SK-N-SH treated with all-trans-retinoic acid at 6 μM for 48 hours (cell line): ENCODE data around the gene GALE.

Experiments used
- ATAC-seq: fragments of 200-7000 bp; cut with Tn5 transposase; 3 replicates; pipeline ENCODE4 v1.9.1; 2020; ENCODE audit warnings: mild to moderate bottlenecking, moderate library complexity
- ARNTL ChIP-seq: fragments of 450-650 bp; formaldehyde crosslinking; IDR thresholded peaks from 2 replicates; pipeline ENCODE4 v1.5.0; 2020; ENCODE audit warnings: low read depth, mild to moderate bottlenecking, moderate library complexity, borderline replicate concordance
- BACH2 ChIP-seq: fragments of 250-450 bp; sonication (Bioruptor Pico); IDR thresholded peaks from 2 replicates; pipeline ENCODE4 v1.9.0; 2021; ENCODE audit warnings: mild to moderate bottlenecking, borderline replicate concordance
- CSDC2 ChIP-seq: fragments of 250-450 bp; sonication (Bioruptor Pico); IDR thresholded peaks from 2 replicates; pipeline ENCODE4 v1.5.0; 2020; ENCODE audit warnings: mild to moderate bottlenecking, moderate library complexity
- ESRRG ChIP-seq: fragments of 250-450 bp; sonication (Bioruptor Pico); IDR thresholded peaks from 2 replicates; pipeline ENCODE4 v1.6.1; 2021; ENCODE audit warnings: mild to moderate bottlenecking
- GLIS3 ChIP-seq: fragments of 250-450 bp; sonication (Bioruptor Pico); IDR thresholded peaks from 2 replicates; pipeline ENCODE4 v1.5.0; 2020; ENCODE audit warnings: mild to moderate bottlenecking, moderate library complexity
- ISL1 ChIP-seq: fragments of 250-450 bp; sonication (Bioruptor Pico); IDR thresholded peaks from 2 replicates; pipeline ENCODE4 v2.1.2; 2022; ENCODE audit warnings: mild to moderate bottlenecking, moderate library complexity
- OSR1 ChIP-seq: fragments of 250-450 bp; sonication (Bioruptor Pico); IDR thresholded peaks from 2 replicates; pipeline ENCODE4 v1.8.0; 2022; ENCODE audit warnings: moderate library complexity, mild to moderate bottlenecking, inconsistent platforms
- PPARA ChIP-seq: fragments of 250-450 bp; sonication (Bioruptor Pico); IDR thresholded peaks from 2 replicates; pipeline ENCODE4 v1.5.0; 2020; ENCODE audit warnings: mild to moderate bottlenecking, borderline replicate concordance
- RARB ChIP-seq: fragments of 250-450 bp; sonication (Bioruptor Pico); IDR thresholded peaks from 2 replicates; pipeline ENCODE4 v1.8.0; 2021; ENCODE audit warnings: mild to moderate bottlenecking, moderate library complexity
- SNAI2 ChIP-seq: fragments of 250-450 bp; sonication (Bioruptor Pico); IDR thresholded peaks from 2 replicates; pipeline ENCODE4 v1.5.0; 2020; ENCODE audit warnings: mild to moderate bottlenecking, moderate library complexity
- TCF4 ChIP-seq: fragments of 250-450 bp; sonication (Bioruptor Pico); IDR thresholded peaks from 2 replicates; pipeline ENCODE4 v1.8.0; 2021; ENCODE audit warnings: mild to moderate bottlenecking, moderate library complexity, borderline replicate concordance
- TOX ChIP-seq: fragments of 250-450 bp; sonication (Bioruptor Pico); IDR thresholded peaks from 2 replicates; pipeline ENCODE4 v1.8.0; 2021; ENCODE audit warnings: mild to moderate bottlenecking, moderate library complexity, borderline replicate concordance
- ZC3H10 ChIP-seq: fragments of 250-450 bp; sonication (Bioruptor Pico); IDR thresholded peaks from 2 replicates; pipeline ENCODE4 v1.5.1; 2021; ENCODE audit warnings: mild to moderate bottlenecking, moderate library complexity
- ZFP3 ChIP-seq: fragments of 250-450 bp; sonication (Bioruptor Pico); IDR thresholded peaks from 2 replicates; pipeline ENCODE4 v1.5.0; 2020; ENCODE audit warnings: mild to moderate bottlenecking, moderate library complexity
- ZFP30 ChIP-seq: fragments of 450-650 bp; formaldehyde crosslinking; IDR thresholded peaks from 2 replicates; pipeline ENCODE4 v1.5.0; 2022; ENCODE audit warnings: mild to moderate bottlenecking, moderate library complexity
- ZNF565 ChIP-seq: fragments of 450-650 bp; formaldehyde crosslinking; conservative IDR thresholded peaks from 2 replicates; pipeline ENCODE4 v1.5.0; 2020; ENCODE audit warnings: low read depth, mild to moderate bottlenecking, moderate library complexity
- ZNF70 ChIP-seq: fragments of 450-650 bp; formaldehyde crosslinking; IDR thresholded peaks from 2 replicates; pipeline ENCODE4 v1.5.0; 2020; ENCODE audit warnings: mild to moderate bottlenecking, moderate library complexity
- ZNF8 ChIP-seq: fragments of 450-650 bp; formaldehyde crosslinking; IDR thresholded peaks from 2 replicates; pipeline ENCODE4 v1.5.0; 2020; ENCODE audit warnings: mild to moderate bottlenecking, moderate library complexity
- TF ChIP-seq, protein P1 (sequence below): fragments of 250-450 bp; sonication (Bioruptor Pico); IDR thresholded peaks from 2 replicates; pipeline ENCODE4 v1.5.1; 2021; ENCODE audit warnings: mild to moderate bottlenecking, moderate library complexity
- TF ChIP-seq, protein P2 (sequence below): fragments of 250-450 bp; sonication (Bioruptor Pico); IDR thresholded peaks from 2 replicates; pipeline ENCODE4 v1.8.0; 2020; ENCODE audit warnings: mild to moderate bottlenecking, moderate library complexity, borderline replicate concordance
- TF ChIP-seq, protein P3 (sequence below): fragments of 250-450 bp; sonication (Bioruptor Pico); IDR thresholded peaks from 2 replicates; pipeline ENCODE4 v1.5.0; 2020; ENCODE audit warnings: mild to moderate bottlenecking, moderate library complexity
- TF ChIP-seq, protein P4 (sequence below): fragments of 250-450 bp; sonication (Bioruptor Pico); IDR thresholded peaks from 2 replicates; pipeline ENCODE4 v1.5.1; 2020; ENCODE audit warnings: low read depth, mild to moderate bottlenecking, moderate library complexity

Gene GALE

GRCh38 chr1:23825076-23825761 lies 24.7 kb upstream of the GALE start, which contains the start of gene HMGCL:
HMGCL (minus strand) TSS chr1:23825429; CDS start chr1:23825415, 14 bp downstream.
- no peak for TF ChIP-seq OSR1 (CRISPR knock-in tag)
- no peak for TF ChIP-seq ZFP3 (CRISPR knock-in tag)
- TF ChIP-seq PPARA (CRISPR knock-in tag) = no peak
- TF ChIP-seq ZNF70 (CRISPR knock-in tag) = peak; percentile 27; the same call in 1 of the 2 replicates
- TF ChIP-seq ISL1 = no peak
- TF ChIP-seq TOX (CRISPR knock-in tag) = no peak
- TF ChIP-seq SNAI2 (CRISPR knock-in tag) = no peak
- TF ChIP-seq, protein P1, sequence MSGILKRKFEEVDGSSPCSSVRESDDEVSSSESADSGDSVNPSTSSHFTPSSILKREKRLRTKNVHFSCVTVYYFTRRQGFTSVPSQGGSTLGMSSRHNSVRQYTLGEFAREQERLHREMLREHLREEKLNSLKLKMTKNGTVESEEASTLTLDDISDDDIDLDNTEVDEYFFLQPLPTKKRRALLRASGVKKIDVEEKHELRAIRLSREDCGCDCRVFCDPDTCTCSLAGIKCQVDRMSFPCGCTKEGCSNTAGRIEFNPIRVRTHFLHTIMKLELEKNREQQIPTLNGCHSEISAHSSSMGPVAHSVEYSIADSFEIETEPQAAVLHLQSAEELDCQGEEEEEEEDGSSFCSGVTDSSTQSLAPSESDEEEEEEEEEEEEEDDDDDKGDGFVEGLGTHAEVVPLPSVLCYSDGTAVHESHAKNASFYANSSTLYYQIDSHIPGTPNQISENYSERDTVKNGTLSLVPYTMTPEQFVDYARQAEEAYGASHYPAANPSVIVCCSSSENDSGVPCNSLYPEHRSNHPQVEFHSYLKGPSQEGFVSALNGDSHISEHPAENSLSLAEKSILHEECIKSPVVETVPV (CRISPR knock-in tag) = no peak
- TF ChIP-seq ARNTL = no peak
- TF ChIP-seq ZFP30 = no peak
- TF ChIP-seq, protein P2, sequence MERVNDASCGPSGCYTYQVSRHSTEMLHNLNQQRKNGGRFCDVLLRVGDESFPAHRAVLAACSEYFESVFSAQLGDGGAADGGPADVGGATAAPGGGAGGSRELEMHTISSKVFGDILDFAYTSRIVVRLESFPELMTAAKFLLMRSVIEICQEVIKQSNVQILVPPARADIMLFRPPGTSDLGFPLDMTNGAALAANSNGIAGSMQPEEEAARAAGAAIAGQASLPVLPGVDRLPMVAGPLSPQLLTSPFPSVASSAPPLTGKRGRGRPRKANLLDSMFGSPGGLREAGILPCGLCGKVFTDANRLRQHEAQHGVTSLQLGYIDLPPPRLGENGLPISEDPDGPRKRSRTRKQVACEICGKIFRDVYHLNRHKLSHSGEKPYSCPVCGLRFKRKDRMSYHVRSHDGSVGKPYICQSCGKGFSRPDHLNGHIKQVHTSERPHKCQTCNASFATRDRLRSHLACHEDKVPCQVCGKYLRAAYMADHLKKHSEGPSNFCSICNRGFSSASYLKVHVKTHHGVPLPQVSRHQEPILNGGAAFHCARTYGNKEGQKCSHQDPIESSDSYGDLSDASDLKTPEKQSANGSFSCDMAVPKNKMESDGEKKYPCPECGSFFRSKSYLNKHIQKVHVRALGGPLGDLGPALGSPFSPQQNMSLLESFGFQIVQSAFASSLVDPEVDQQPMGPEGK (CRISPR knock-in tag) = no peak
- peak; percentile 41; the same call in 1 of the 2 replicates for TF ChIP-seq TCF4 (CRISPR knock-in tag)
- TF ChIP-seq ZNF565 = peak; percentile 78; the same call in 1 of the 2 replicates
- TF ChIP-seq, protein P3, sequence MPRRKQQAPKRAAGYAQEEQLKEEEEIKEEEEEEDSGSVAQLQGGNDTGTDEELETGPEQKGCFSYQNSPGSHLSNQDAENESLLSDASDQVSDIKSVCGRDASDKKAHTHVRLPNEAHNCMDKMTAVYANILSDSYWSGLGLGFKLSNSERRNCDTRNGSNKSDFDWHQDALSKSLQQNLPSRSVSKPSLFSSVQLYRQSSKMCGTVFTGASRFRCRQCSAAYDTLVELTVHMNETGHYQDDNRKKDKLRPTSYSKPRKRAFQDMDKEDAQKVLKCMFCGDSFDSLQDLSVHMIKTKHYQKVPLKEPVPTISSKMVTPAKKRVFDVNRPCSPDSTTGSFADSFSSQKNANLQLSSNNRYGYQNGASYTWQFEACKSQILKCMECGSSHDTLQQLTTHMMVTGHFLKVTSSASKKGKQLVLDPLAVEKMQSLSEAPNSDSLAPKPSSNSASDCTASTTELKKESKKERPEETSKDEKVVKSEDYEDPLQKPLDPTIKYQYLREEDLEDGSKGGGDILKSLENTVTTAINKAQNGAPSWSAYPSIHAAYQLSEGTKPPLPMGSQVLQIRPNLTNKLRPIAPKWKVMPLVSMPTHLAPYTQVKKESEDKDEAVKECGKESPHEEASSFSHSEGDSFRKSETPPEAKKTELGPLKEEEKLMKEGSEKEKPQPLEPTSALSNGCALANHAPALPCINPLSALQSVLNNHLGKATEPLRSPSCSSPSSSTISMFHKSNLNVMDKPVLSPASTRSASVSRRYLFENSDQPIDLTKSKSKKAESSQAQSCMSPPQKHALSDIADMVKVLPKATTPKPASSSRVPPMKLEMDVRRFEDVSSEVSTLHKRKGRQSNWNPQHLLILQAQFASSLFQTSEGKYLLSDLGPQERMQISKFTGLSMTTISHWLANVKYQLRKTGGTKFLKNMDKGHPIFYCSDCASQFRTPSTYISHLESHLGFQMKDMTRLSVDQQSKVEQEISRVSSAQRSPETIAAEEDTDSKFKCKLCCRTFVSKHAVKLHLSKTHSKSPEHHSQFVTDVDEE (CRISPR knock-in tag) = peak; percentile 49; the same call in 1 of the 2 replicates
- TF ChIP-seq ZC3H10 = no peak
- peak; percentile 99 for ATAC-seq

DNA sequence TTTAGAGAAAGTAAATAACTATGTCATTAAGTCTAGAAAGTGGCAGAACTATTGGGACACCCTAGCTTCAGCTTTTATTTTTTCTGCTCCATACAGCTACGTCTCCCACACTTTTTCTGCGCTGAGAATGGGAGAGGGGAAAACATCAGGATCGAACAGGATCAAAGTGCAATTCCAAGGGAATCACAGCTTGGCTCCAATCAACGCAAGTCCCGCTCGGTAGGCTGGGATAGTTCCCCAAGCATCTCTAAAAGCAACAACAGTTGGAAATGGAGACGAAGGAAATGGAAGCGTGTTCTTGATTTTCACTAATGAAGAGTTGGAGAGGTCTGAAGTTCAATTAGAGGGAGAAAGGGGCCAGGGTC lies 24.1 kb upstream of the GALE start:
- ATAC-seq = no peak
- TF ChIP-seq, protein P2 (CRISPR knock-in tag) = no peak
- TF ChIP-seq ISL1 (no peak), OSR1 (CRISPR knock-in tag) (no peak), BACH2 (CRISPR knock-in tag) (no peak), PPARA (CRISPR knock-in tag) (no peak), ZFP30 (no peak), SNAI2 (CRISPR knock-in tag) (no peak), RARB (CRISPR knock-in tag) (no peak), ARNTL (no peak), ESRRG (CRISPR knock-in tag) (no peak)

DNA sequence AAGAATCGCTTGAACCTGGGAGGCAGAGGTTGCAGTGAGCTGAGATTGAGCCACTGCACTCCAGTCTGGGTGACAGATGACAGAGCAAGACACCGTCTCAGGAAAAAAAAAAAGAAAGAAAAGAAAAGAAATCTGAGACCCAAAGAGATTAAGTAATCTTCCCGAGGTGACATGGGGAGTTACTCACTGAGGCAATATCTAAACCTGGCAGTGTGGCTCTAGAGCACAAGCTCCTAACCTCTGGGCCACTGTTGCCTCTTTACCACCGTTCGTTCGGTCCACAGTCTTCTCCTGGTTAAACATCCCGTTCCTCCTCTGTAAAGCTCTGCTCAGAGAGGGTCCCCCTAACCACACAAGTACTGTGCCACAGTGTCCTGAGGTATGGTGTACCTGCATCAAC lies 23.2 kb upstream of the GALE start:
- no peak for ATAC-seq
- no peak for TF ChIP-seq GLIS3 (CRISPR knock-in tag)
- TF ChIP-seq, protein P1 (CRISPR knock-in tag) = no peak
- TF ChIP-seq ZFP30 = no peak
- no peak for TF ChIP-seq ISL1
- no peak for TF ChIP-seq ESRRG (CRISPR knock-in tag)
- TF ChIP-seq ARNTL = no peak
- TF ChIP-seq CSDC2 (CRISPR knock-in tag) = no peak
- no peak for TF ChIP-seq ZNF8 (CRISPR knock-in tag)
- TF ChIP-seq ZNF565 = no peak
- no peak for TF ChIP-seq ZFP3 (CRISPR knock-in tag)
- TF ChIP-seq PPARA (CRISPR knock-in tag) = no peak
- TF ChIP-seq TCF4 (CRISPR knock-in tag) = no peak
- TF ChIP-seq, protein P4, sequence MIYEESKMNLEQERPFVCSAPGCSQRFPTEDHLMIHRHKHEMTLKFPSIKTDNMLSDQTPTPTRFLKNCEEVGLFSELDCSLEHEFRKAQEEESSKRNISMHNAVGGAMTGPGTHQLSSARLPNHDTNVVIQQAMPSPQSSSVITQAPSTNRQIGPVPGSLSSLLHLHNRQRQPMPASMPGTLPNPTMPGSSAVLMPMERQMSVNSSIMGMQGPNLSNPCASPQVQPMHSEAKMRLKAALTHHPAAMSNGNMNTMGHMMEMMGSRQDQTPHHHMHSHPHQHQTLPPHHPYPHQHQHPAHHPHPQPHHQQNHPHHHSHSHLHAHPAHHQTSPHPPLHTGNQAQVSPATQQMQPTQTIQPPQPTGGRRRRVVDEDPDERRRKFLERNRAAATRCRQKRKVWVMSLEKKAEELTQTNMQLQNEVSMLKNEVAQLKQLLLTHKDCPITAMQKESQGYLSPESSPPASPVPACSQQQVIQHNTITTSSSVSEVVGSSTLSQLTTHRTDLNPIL (CRISPR knock-in tag) = no peak
- no peak for TF ChIP-seq ZC3H10
- no peak for TF ChIP-seq BACH2 (CRISPR knock-in tag)
- no peak for TF ChIP-seq TOX (CRISPR knock-in tag)
- TF ChIP-seq, protein P3 (CRISPR knock-in tag) = no peak
- TF ChIP-seq RARB (CRISPR knock-in tag) = no peak
